ENCODE data around the gene FAP. TPM values are rescaled to one million over a fixed set of nuclear protein-coding genes. Genes with fewer than 3 reads are reported as not detected.
A peak's percentile ranks its signal among the peaks of the same experiment; 100 is the strongest.

The FAP gene
- total and polyA plus RNA-seq, 2 donors (not counting 3 experiments of a cell fraction or from before 2014, with no cell fraction given) = 1.1 TPM; not detected in 1

DNA sequence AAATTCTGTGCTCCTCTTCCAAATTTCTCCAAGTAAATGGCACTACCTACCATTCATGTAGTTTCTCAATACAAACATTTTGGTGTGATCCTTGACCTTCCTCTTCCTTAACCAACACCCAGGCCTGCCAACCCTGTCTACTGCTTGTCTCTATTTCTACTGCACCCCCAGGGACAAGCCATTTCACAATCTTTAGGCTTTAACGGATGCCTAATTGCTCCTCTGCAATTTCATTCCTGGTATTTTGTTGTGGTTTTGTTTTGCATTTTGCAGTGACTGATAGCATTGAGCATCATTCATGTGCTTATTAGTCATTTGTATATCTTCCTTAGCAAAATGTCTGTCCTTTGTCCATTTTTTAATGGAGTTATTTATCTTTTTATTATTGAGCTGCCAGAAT is 10.0 kb downstream of the FAP start:
- Histone ChIP-seq H3K4me2 (ENCODE audit: insufficient read depth, low read length) (no peak overlapping the region), H3K27ac (ENCODE audit: insufficient read depth, low read depth, low read length) (no peak overlapping the region), H3K9me3 (replicated peaks; ENCODE audit: control insufficient read depth, insufficient read depth, low read length) (no peaks in the 10 kb centered on the region), H3K36me3 (ENCODE audit: control insufficient read depth in 2 of 2, extremely low read depth in 1 of 2, insufficient read depth in 2 of 2, low read length in 2 of 2) (no peaks in the 10 kb centered on the region), H2AFZ (ENCODE audit: low read depth, low read length) (no peak overlapping the region), H3K79me2 (ENCODE audit: control insufficient read depth, insufficient read depth, low read length) (no peaks in the 10 kb centered on the region), H4K20me1 (replicated peaks; ENCODE audit: control insufficient read depth, extremely low read depth, insufficient read depth, low read length) (no peaks in the 10 kb centered on the region), H3K4me1 (ENCODE audit: control insufficient read depth, extremely low read depth, insufficient read depth, low read length) (no peaks in the 10 kb centered on the region), H3K27me3 (ENCODE audit: control insufficient read depth in 2 of 2, insufficient read depth in 2 of 2, low read length in 2 of 2) (no peaks in the 10 kb centered on the region), H3K9ac (replicated peaks; ENCODE audit: extremely low read depth, insufficient read depth, low read length) (no peak overlapping the region), H3K9me1 (replicated peaks; ENCODE audit: control insufficient read depth, extremely low read depth, insufficient read depth, low read length) (no peaks in the 10 kb centered on the region), H3K4me3 (replicated peaks in 1 of 3; ENCODE audit: insufficient read depth in 1 of 3, low read depth in 1 of 3, low read length in 3 of 3) (no peak overlapping the region)
- DNase-seq (ENCODE audit: low read depth, low spot score) (no peak), FAIRE-seq (no peak)
- intact Hi-C loops (cut with micrococcal nuclease) (no loop called here), dilution Hi-C loops (cut with MboI; ENCODE audit: extremely low pct_ligation_motif_present, low sequenced_read_pairs) (no loop called here)
- POLR2A ChIA-PET = no interaction called here
- CTCF ChIA-PET = interaction anchor here (0.8 to 6.0 kb wide), 3 partner anchors 13 to 68 kb away, joined by 4 to 45 read pairs (median 6); no protein-coding TSS in a partner anchor
- TF ChIP-seq POLR2A (IDR thresholded peaks at IDR 0.05; ENCODE audit: low read depth, low read length) (no peak), EZH2 (IDR thresholded peaks at IDR 0.05; ENCODE audit: borderline replicate concordance, low read depth, low read length, severe bottlenecking) (no peak)
- TF ChIP-seq, protein P1, sequence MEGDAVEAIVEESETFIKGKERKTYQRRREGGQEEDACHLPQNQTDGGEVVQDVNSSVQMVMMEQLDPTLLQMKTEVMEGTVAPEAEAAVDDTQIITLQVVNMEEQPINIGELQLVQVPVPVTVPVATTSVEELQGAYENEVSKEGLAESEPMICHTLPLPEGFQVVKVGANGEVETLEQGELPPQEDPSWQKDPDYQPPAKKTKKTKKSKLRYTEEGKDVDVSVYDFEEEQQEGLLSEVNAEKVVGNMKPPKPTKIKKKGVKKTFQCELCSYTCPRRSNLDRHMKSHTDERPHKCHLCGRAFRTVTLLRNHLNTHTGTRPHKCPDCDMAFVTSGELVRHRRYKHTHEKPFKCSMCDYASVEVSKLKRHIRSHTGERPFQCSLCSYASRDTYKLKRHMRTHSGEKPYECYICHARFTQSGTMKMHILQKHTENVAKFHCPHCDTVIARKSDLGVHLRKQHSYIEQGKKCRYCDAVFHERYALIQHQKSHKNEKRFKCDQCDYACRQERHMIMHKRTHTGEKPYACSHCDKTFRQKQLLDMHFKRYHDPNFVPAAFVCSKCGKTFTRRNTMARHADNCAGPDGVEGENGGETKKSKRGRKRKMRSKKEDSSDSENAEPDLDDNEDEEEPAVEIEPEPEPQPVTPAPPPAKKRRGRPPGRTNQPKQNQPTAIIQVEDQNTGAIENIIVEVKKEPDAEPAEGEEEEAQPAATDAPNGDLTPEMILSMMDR (IDR thresholded peaks at IDR 0.05; ENCODE audit: extremely low read depth in 1 of 2, insufficient read depth in 1 of 2, low read depth in 1 of 2, low read length in 2 of 2) = no peak
- no TSS peak for BruUV-seq (replicated peaks)

DNA sequence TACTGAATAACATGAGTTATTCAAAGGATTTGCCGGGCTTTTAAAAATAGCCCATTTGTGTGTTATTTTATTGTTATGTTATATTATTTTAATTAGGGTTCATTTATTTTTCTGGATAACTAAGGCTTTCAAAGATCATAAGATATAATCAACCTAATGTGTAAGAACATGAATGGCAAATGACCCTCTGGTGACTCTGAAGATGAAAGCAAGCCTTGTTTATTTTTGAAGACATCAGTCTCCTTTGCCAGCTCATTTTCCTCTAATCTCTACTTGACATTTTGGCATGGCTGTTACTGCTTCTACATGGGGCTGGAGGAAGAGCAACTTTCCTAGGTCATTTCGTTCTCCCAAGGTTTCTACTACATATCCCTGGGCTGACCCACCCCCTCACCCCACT is 10.6 kb downstream of the FAP start:
- Histone ChIP-seq H3K4me1 (ENCODE audit: control insufficient read depth, extremely low read depth, insufficient read depth, low read length) (no peaks in the 10 kb centered on the region), H3K36me3 (ENCODE audit: control insufficient read depth in 2 of 2, extremely low read depth in 1 of 2, insufficient read depth in 2 of 2, low read length in 2 of 2) (no peaks in the 10 kb centered on the region), H3K9ac (replicated peaks; ENCODE audit: extremely low read depth, insufficient read depth, low read length) (no peak overlapping the region), H3K9me3 (replicated peaks; ENCODE audit: control insufficient read depth, insufficient read depth, low read length) (no peaks in the 10 kb centered on the region), H3K4me3 (replicated peaks in 1 of 3; ENCODE audit: insufficient read depth in 1 of 3, low read depth in 1 of 3, low read length in 3 of 3) (no peak overlapping the region), H3K79me2 (ENCODE audit: control insufficient read depth, insufficient read depth, low read length) (no peaks in the 10 kb centered on the region), H3K27me3 (ENCODE audit: control insufficient read depth in 2 of 2, insufficient read depth in 2 of 2, low read length in 2 of 2) (no peaks in the 10 kb centered on the region), H3K9me1 (replicated peaks; ENCODE audit: control insufficient read depth, extremely low read depth, insufficient read depth, low read length) (no peaks in the 10 kb centered on the region), H4K20me1 (replicated peaks; ENCODE audit: control insufficient read depth, extremely low read depth, insufficient read depth, low read length) (no peaks in the 10 kb centered on the region), H3K27ac (ENCODE audit: insufficient read depth, low read depth, low read length) (no peak overlapping the region), H2AFZ (ENCODE audit: low read depth, low read length) (peak overlapping the region; percentile 33), H3K4me2 (ENCODE audit: insufficient read depth, low read length) (no peak overlapping the region)
- dilution Hi-C loops (cut with MboI; ENCODE audit: extremely low pct_ligation_motif_present, low sequenced_read_pairs) = no loop called here
- ChIA-PET POLR2A (no interaction called here), CTCF (interaction anchor here (0.8 to 16.0 kb wide), 4 partner anchors 9 to 61 kb away, joined by 3 to 1052 read pairs (median 24); no protein-coding TSS in a partner anchor)
- no peak for FAIRE-seq
- intact Hi-C loops (cut with micrococcal nuclease) = no loop called here
- no peak for DNase-seq (ENCODE audit: low read depth, low spot score)
- no TSS peak for BruUV-seq (replicated peaks)
- TF ChIP-seq, protein P2, sequence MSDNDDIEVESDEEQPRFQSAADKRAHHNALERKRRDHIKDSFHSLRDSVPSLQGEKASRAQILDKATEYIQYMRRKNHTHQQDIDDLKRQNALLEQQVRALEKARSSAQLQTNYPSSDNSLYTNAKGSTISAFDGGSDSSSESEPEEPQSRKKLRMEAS (IDR thresholded peaks at IDR 0.05; ENCODE audit: insufficient read depth, insufficient read length) = no peak
- TF ChIP-seq POLR2AphosphoS5 (IDR thresholded peaks at IDR 0.05; ENCODE audit: insufficient read depth, low read depth, low read length) = no peak
- no peak for TF ChIP-seq GATA2 (IDR thresholded peaks at IDR 0.05; ENCODE audit: insufficient read depth, insufficient read length, low read depth, low read length)
- no peak for TF ChIP-seq FOS (IDR thresholded peaks at IDR 0.05; ENCODE audit: borderline replicate concordance, insufficient read depth, low read length)
- TF ChIP-seq, protein P1 (IDR thresholded peaks at IDR 0.05; ENCODE audit: extremely low read depth in 1 of 2, insufficient read depth in 1 of 2, low read depth in 1 of 2, low read length in 2 of 2) = no peak
- TF ChIP-seq EZH2 (IDR thresholded peaks at IDR 0.05; ENCODE audit: borderline replicate concordance, low read depth, low read length, severe bottlenecking) = no peak
- TF ChIP-seq MYC (IDR thresholded peaks at IDR 0.05; ENCODE audit: low read depth, low read length) = no peak
- TF ChIP-seq POLR2A (IDR thresholded peaks at IDR 0.05; ENCODE audit: low read depth, low read length) = no peak
- TF ChIP-seq JUN (IDR thresholded peaks at IDR 0.05; ENCODE audit: borderline replicate concordance, insufficient read depth, insufficient read length, low read depth) = no peak
